ENCODE results near the gene DGCR2.
"Not testable (repeated sequence)": the region's sequence is repeated elsewhere in the genome, so short reads cannot be mapped to it uniquely, and the experiment has no call there.

DGCR2 gene

DNA sequence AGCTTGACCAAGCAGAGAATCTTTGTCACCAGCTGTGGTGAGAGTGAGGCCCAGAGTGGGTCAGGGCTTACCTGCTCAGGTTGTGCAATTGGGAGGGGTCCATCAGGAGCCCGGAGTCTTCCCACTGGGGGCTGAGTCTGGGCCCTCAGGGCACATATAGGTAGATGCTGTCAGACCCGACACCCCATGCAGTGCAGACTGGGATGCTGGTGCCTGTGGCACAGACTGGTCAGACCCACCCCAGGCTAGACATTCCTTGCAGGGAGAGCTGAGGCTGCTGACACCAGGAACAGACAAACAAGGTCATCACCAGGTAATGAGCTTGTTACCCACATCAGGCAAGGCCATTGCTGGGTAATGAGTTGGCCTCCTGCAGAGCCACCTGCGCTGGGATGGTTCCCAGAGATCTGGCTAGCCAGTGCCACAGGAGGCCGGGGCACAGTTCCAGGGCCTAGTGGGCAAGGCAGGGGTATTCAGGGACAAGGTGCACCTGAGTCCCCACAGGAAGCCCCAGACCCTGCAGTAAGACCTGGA is 97.2 kb downstream of the DGCR2 start:
- DNase-seq = not testable (repeated sequence)

- DNase-seq = not testable (repeated sequence)
Measured at GRCh38 chr22:19023931-19024330, 98.3 kb downstream of the DGCR2 start.

GRCh38 chr22:19022755-19023154 is 99.5 kb downstream of the DGCR2 start:
- no peak for DNase-seq

DNA sequence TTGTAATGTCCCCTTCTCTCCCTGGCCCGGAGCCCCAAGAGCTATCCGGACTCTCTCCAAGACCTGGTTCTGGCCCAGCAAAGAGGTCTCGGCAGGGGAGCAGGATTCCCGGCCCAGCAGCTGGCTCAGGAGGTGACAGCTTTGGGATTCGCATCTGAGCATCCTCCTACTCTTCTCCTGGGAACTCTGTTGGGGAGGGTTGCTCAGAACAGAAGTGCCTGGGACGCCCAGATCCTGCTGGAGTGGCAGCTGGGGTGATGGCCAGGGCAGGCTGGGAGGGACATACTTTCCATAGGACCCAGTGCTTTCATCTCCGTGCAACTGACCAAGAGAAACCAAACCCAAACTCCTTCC is 102.6 kb downstream of the DGCR2 start:
- no peak for DNase-seq

- no peak for DNase-seq
Measured at GRCh38 chr22:19019029-19019678, 103.1 kb downstream of the DGCR2 start.

DNA sequence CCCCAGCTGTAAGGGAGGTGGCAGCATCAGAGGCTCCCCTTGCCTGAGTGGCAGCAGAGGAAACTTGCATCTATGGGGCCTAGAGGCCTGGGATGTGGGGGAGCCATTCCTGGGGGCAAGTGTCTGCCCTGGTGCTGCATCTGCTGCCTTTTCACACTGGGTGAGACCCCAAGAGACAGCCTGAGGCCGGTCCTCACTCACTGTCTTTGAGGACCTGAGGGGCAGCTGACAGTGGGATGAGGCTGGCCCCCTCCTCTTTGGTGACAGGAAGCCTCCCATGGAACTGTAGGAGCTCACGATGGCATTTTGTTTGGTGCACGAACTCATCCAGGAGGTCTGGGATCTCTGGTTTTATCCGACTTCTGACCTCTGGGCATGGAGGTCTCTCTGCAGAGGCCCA is 104.0 kb downstream of the DGCR2 start:
- DNase-seq = no peak

DNA sequence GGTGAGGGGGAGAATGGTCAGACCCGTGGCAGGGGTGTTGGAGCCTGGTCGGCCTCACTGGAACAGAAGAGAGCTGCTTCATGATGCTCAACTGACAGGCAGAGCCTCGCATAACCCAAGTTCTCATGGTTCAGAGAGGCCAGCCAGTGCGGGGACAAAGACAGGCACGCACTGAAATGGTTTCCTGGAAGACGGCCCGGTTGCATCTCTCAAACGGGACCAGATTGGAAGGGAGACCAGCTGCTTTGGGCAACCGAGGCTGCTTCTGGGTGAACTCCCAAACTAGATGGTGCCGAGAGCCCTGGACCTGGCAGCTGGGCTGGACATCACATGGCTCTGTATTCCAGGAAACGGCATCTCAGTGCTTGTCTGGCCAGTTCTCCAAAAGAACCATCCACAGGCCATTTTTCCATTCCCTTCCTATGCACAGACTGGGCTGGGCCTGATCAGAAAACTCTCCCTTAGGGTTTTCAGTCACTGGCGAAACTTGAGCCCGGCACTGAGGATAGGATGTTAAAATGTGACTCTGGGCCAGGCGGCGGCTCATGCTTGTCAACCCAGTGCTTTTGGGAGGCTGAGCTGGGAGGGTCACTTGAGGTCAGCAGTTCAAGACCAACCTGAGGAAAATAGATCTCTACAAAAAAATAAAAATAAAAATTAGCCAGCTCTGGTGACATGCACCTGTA is 106.0 kb downstream of the DGCR2 start:
- no peak for DNase-seq

GRCh38 chr22:19014886-19015285 is 107.3 kb downstream of the DGCR2 start:
- DNase-seq = no peak

- not testable (repeated sequence) for DNase-seq
Measured at GRCh38 chr22:19013881-19014598, 108.2 kb downstream of the DGCR2 start.

- not testable (repeated sequence) for DNase-seq
Measured at GRCh38 chr22:19013411-19013810, 108.8 kb downstream of the DGCR2 start.

DNA sequence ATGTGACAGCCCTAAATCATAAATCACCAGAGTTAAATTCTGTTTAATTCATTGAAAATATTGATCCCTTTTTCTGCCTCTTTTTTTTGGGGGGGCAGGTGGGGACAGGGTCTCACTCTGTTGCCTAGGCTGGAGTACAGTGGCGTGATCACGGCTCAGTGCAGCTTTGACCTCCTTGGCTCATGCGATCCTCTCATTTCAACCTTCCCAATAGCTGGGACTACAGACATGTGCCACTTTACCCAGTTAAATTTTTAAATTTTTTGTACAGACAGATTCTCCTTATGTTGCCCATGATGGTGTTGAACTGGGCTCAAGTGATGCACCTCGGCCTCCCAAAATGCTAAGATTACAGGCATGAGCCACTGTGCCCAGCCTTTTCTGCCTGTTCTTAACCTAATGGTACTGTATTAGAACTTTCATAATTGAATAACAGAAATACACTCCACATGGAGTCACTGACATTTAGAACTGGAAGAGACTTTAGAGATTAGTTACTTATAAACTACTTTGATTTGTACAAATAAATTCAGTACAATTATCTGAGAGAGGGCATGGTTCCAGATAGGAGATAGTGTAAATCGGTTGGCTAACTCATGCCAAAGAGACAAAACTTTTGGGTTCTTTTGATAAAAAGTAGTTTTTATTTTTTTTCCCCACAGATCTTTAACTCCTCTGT is 109.8 kb downstream of the DGCR2 start:
- DNase-seq = no peak

DNA sequence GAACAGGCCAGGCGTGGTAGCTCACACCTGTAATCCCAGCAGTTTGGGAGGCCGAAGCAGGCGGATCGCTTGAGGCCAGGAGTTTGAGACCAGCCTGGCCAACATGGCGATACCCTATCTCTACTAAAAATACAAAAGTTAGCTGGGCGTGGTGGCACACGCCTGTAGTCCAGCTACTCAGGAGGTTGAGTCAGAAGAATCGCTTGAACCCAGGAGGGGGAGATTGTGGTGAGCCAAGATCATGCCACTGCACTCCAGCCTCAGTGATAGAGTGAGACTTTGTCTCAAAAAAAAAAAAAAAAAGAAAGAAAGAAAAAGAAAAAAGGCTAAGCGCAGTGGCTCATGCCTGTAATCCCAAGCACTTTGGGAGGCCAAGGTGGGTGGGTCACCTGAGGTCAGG is 110.6 kb downstream of the DGCR2 start:
- not testable (repeated sequence) for DNase-seq

- no peak for DNase-seq
Measured at GRCh38 chr22:19011075-19011474, 111.1 kb downstream of the DGCR2 start.

- DNase-seq = no peak
Measured at GRCh38 chr22:19005905-19006304, 116.3 kb downstream of the DGCR2 start.

GRCh38 chr22:19004471-19004870 is 117.7 kb downstream of the DGCR2 start:
- DNase-seq = no peak

DNA sequence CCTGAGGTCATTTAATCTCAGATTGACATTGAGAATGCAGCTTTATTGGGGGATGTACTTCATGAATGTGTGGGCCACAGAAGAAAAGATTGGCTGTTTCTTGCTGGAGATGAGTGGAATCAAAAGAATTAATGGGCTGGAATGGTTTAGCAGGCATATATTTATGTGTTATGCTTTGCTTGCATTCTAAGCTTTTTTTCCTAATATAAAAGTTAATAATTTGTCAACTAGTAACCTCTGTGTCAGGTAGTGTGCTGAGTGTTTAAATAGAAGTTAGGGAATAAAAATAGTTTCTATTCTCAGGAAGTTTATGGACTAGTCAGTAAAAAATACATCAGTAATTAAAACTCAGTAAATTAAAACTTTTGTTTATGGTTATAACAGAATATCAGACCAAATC is 118.7 kb downstream of the DGCR2 start:
- no peak for DNase-seq

DNA sequence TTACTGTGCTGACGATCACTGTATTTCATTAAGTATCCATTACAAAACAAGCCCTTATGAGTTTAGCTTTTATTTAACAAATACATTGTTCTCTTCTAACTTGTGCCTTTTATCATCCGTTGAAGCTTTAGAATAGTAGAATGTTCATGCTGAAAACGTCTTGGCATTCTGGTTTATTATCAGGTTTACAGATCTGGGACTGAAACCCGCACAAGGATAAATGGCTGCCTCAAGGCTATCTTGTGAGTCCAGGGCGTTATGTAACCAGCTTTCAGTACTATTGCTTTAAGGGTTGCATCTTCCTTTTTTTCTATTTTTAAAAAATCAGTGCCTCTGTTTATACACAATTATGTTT is 119.6 kb downstream of the DGCR2 start:
- no peak for DNase-seq

- DNase-seq = no peak
Measured at GRCh38 chr22:19001204-19001603, 121.0 kb downstream of the DGCR2 start.

DNA sequence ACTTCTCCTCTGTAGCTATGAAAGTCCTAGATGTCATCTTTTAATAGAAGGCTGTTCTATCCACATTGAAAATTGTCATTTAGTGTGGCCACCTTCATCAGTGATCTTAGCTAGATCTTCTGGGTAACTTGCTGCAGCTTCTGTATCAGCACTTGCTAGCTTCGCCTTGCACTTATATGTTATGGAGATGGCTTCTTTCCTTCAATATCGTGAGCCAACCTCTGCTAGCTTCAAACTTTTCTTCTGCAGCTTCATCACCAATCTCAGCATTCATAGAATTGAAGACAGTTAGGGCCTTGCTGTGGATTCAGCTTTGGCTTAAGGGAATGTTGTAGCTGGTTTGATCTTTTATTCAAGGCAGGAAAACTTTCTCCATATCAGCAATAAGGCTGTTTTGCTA is 122.1 kb downstream of the DGCR2 start:
- DNase-seq = not testable (repeated sequence)

DNA sequence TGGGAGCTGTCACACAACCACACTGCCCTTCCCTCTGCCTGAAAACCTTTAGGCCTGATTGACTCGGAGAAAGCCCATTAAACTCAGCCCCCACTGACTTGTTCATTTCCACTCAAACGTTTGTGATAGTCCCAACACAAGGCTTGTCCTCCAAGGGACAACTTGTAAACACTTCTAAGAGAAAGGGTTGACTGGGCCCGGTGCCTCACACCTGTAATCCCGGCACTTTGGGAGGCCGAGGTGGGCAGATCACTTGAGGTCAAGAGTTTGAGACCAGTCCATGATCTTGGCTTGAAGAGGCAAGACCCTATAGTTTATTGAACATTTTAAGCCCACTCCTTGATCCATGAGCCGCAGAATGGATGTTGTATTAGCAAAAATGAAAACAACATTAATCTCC is 122.8 kb downstream of the DGCR2 start:
- DNase-seq = no peak

DNA sequence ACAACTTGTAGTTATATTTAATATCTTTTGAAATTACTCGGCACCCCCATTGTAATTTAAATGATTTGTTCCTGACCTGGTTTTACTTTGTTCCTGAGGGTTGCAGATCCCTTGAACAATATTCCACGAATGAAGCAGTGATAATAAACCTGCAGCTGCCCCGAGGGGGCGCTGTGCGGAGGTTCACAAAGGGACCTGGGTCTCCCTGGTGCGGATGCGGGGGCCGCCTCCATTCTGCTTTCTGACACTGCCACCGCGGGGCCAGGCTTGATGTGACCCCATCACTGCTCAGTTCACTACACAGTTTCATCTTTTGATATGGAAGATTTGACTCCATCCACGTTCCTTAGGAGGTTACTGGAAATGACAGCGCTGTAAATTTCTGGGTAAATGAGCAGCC is 123.2 kb downstream of the DGCR2 start:
- no peak for DNase-seq

GRCh38 chr22:18997925-18998315 is 124.3 kb downstream of the DGCR2 start:
- no peak for DNase-seq

GRCh38 chr22:18997306-18997924 is 124.8 kb downstream of the DGCR2 start:
- no peak for DNase-seq
